ENCODE results near the gene MAP2K2. TPM values are rescaled to one million over a fixed set of nuclear protein-coding genes. Genes with fewer than 3 reads are reported as not detected.

Gene MAP2K2
- total RNA-seq, 1 experiment from 2014 or later: 151 TPM

- Histone ChIP-seq H3K27me3 (ENCODE audit: control insufficient read depth, insufficient read depth, low read length) (no peaks in the 10 kb centered on the region), H3K9me3 (ENCODE audit: control insufficient read depth, insufficient read depth, low read depth, low read length) (no peaks in the 10 kb centered on the region), H3K27ac (ENCODE audit: low read length) (no peak overlapping the region), H3K4me1 (ENCODE audit: control insufficient read depth, insufficient read depth, low read length) (no peaks in the 10 kb centered on the region), H3K4me3 (ENCODE audit: low read depth in 2 of 2, low read length in 2 of 2) (peak overlapping the region in 1 of 2 experiments; percentile 37; a peak in 2 of 4 replicates), H3K36me3 (ENCODE audit: control insufficient read depth, insufficient read depth, low read length) (no peaks in the 10 kb centered on the region)
- DNase-seq (ENCODE audit: low read depth, low spot score) (peak; percentile 52), ATAC-seq (peak; percentile 90)
- ChIA-PET CTCF (interaction anchor here (0.5 to 1.2 kb wide), 8 partner anchors 21 to 392 kb away, joined by 4 to 8 read pairs (median 5); partner anchors contain the start of gene CHAF1A), POLR2A (interaction anchor here (0.6 kb wide), 1 partner anchor 37 kb away, joined by 7 read pairs; no protein-coding TSS in a partner anchor)
- BruUV-seq (replicated peaks): no TSS peak
- in situ Hi-C loops (cut with HindIII; ENCODE audit: low pct_unique_long_range_greater_than_20kb, low sequenced_read_pairs): no loop called here
- TF ChIP-seq CTCF (IDR thresholded peaks at IDR 0.05) (peak; percentile 84), SIN3A (IDR thresholded peaks at IDR 0.05; ENCODE audit: borderline replicate concordance, insufficient read depth, low read depth, low read length) (no peak)
- intact Hi-C loops (cut with micrococcal nuclease; ENCODE audit: unreplicated experiment): loop anchor here (10.0 kb wide), 1 partner anchor 65 kb away; no protein-coding TSS in a partner anchor
Measured at GRCh38 chr19:4139614-4140236, 15.8 kb upstream of the MAP2K2 start.

DNA sequence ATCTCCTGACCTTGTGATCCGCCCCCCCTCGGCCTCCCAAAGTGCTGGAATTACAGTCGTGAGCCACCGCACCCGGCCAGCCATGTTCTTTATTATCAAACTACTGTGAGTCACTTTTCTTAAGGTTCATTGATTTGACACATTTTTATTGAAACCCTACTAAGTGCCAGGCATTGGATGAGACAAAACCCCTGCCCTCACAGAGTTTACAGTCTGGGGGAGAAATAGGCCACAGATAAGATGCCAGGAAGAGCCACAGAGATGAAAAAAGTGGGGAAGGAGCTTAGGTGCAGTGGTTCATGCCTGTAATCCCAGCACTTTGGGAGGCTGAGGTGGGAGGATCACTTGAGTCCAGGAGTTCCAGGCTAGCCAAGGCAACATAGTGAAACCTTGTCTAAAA, 14.5 kb upstream of the MAP2K2 start:
- H3K36me3 ChIP-seq (ENCODE audit: control insufficient read depth, insufficient read depth, low read length): no peaks in the 10 kb centered on the region
- H3K27ac ChIP-seq (ENCODE audit: low read length): no peak overlapping the region
- intact Hi-C loops (cut with micrococcal nuclease; ENCODE audit: unreplicated experiment) (no loop called here), in situ Hi-C loops (cut with HindIII; ENCODE audit: low pct_unique_long_range_greater_than_20kb, low sequenced_read_pairs) (no loop called here)
- ChIA-PET POLR2A (no interaction called here), CTCF (no interaction called here)
- no peaks in the 10 kb centered on the region for H3K4me1 ChIP-seq (ENCODE audit: control insufficient read depth, insufficient read depth, low read length)
- TF ChIP-seq REST (IDR thresholded peaks at IDR 0.05; ENCODE audit: insufficient read depth in 1 of 2, low read depth in 2 of 2, low read length in 1 of 2): no peak
- DNase-seq (ENCODE audit: low read depth, low spot score) (no peak), ATAC-seq (no peak)
- BruUV-seq (replicated peaks): no TSS peak
- H3K9me3 ChIP-seq (ENCODE audit: control insufficient read depth, insufficient read depth, low read depth, low read length): no peaks in the 10 kb centered on the region
- no peaks in the 10 kb centered on the region for H3K27me3 ChIP-seq (ENCODE audit: control insufficient read depth, insufficient read depth, low read length)
- H3K4me3 ChIP-seq (ENCODE audit: low read depth in 2 of 2, low read length in 2 of 2): no peak overlapping the region

DNA sequence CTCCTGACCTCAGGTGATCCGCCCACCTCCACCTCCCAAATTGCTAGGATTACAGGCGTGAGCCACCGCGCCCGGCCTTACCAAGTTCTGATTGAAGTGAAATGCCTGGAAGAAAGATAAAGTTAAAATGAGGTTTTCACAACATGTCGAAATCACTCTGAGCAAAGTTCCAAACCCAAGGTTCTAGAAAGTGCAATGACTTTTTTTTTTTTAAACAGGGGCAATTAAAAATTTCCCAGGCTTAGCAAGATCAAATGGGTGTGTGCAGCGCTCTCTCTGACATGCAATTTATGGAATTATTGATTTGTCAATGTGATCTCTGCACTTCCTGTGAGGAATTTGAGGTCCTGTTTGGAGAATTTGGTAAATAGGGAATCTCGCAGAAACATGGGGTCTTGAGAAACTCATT, 12.8 kb upstream of the MAP2K2 start:
- Histone ChIP-seq H3K9me3 (ENCODE audit: control insufficient read depth, insufficient read depth, low read depth, low read length) (no peaks in the 10 kb centered on the region), H3K27ac (ENCODE audit: low read length) (no peak overlapping the region), H3K36me3 (ENCODE audit: control insufficient read depth, insufficient read depth, low read length) (no peaks in the 10 kb centered on the region), H3K4me3 (ENCODE audit: low read depth in 2 of 2, low read length in 2 of 2) (no peak overlapping the region), H3K4me1 (ENCODE audit: control insufficient read depth, insufficient read depth, low read length) (peaks cover 3% of the 10 kb centered on the region; the same call in 1 of the 2 replicates), H3K27me3 (ENCODE audit: control insufficient read depth, insufficient read depth, low read length) (no peaks in the 10 kb centered on the region)
- in situ Hi-C loops (cut with HindIII; ENCODE audit: low pct_unique_long_range_greater_than_20kb, low sequenced_read_pairs): no loop called here
- no peak for DNase-seq (ENCODE audit: low read depth, low spot score)
- BruUV-seq (replicated peaks): no TSS peak
- CTCF ChIA-PET: no interaction called here
- TF ChIP-seq TCF7L2 (IDR thresholded peaks at IDR 0.05; ENCODE audit: low read depth, low read length) (no peak), SIN3A (IDR thresholded peaks at IDR 0.05; ENCODE audit: borderline replicate concordance, insufficient read depth, low read depth, low read length) (no peak), REST (IDR thresholded peaks at IDR 0.05; ENCODE audit: insufficient read depth in 1 of 2, low read depth in 2 of 2, low read length in 1 of 2) (no peak), CTCF (IDR thresholded peaks at IDR 0.05) (no peak), POLR2AphosphoS5 (IDR thresholded peaks at IDR 0.05; ENCODE audit: low read depth, low read length) (no peak)
- POLR2A ChIA-PET: no interaction called here
- no peak for ATAC-seq
- intact Hi-C loops (cut with micrococcal nuclease; ENCODE audit: unreplicated experiment): no loop called here
